HEK293 (cell line): ENCODE data around the gene GNG12.

Source experiments
- CTCF ChIA-PET: fragments of 350-600 bp; formaldehyde crosslinking; extraction: SDS; loops from one replicate; lab custom pipeline; 2021; ENCODE audit warnings: antibody characterized with exemption; lab: Yijun Ruan, JAX
- POLR2A ChIA-PET: fragments of 300-600 bp; formaldehyde crosslinking; extraction: SDS; loops from one replicate; lab custom pipeline; 2020; ENCODE audit warnings: antibody characterized with exemption, inconsistent platforms; lab: Yijun Ruan, JAX
- H3K27ac ChIP-seq: fragments of 200-500 bp; sonication (Bioruptor generic); 2 replicates; pipeline ENCODE4 v1.5.1; 2014; ENCODE audit warnings: low read depth, low read length, control low read depth, inconsistent platforms; ENCODE audit errors: extremely low read depth
- H3K36me3 ChIP-seq, 2 experiments: fragments of 200-500 bp in 1 of 2; sonication (Bioruptor generic) in 1 of 2; 1 replicate in 1 of 2; 2 replicates in 1 of 2; pipeline ENCODE4 v1.5.1; 2014 to 2017; ENCODE audit warnings: inconsistent platforms in 2 of 2, low read length in 2 of 2; ENCODE audit not compliant: control insufficient read depth in 2 of 2, insufficient read depth in 1 of 2
- H3K4me1 ChIP-seq: fragments of 200-500 bp; sonication (Bioruptor generic); 2 replicates; pipeline ENCODE4 v1.5.1; 2014; ENCODE audit warnings: mild to moderate bottlenecking, low read length, inconsistent platforms; ENCODE audit not compliant: control insufficient read depth, insufficient read depth
- H3K4me3 ChIP-seq: 2 replicates; pipeline ENCODE4 v1.5.1; 2011; ENCODE audit warnings: low read depth, mild to moderate bottlenecking, control low read depth, low read length, moderate library complexity
- H3K9me3 ChIP-seq: fragments of 200-500 bp; sonication (Bioruptor generic); 2 replicates; pipeline ENCODE4 v1.5.1; 2014; ENCODE audit warnings: low read depth, low read length, inconsistent platforms; ENCODE audit not compliant: control insufficient read depth, insufficient read depth
- GLI2 ChIP-seq: fragments of 450-650 bp; formaldehyde crosslinking; IDR thresholded peaks from 2 replicates; pipeline ENCODE4; 2017; ENCODE audit warnings: missing biosample characterization, missing genetic modification characterization, low read depth, borderline replicate concordance
- HOXC10 ChIP-seq: sonication (generic); formaldehyde crosslinking; IDR thresholded peaks from 2 replicates; pipeline ENCODE4 v1.8.1; 2023; ENCODE audit warnings: mild to moderate bottlenecking, missing genetic modification reagents
- KLF7 ChIP-seq: fragments of 450-650 bp; formaldehyde crosslinking; IDR thresholded peaks from 2 replicates; pipeline ENCODE4 v1.5.1; 2016; ENCODE audit warnings: missing biosample characterization, missing genetic modification characterization, borderline replicate concordance
- MYNN ChIP-seq: fragments of 450-650 bp; formaldehyde crosslinking; IDR thresholded peaks from 2 replicates; pipeline ENCODE4 v1.5.1; 2016; ENCODE audit warnings: missing biosample characterization, missing genetic modification characterization, borderline replicate concordance
- SP7 ChIP-seq: fragments of 450-650 bp; formaldehyde crosslinking; IDR thresholded peaks from 2 replicates; pipeline ENCODE4 v1.5.1; 2016; ENCODE audit warnings: missing biosample characterization, missing genetic modification characterization
- WT1 ChIP-seq: fragments of 450-650 bp; formaldehyde crosslinking; IDR thresholded peaks from 2 replicates; pipeline ENCODE4 v1.5.1; 2016; ENCODE audit warnings: missing biosample characterization, missing genetic modification characterization
- YY1 ChIP-seq: fragments of 450-650 bp; formaldehyde crosslinking; IDR thresholded peaks from 2 replicates; pipeline ENCODE4 v1.5.1; 2018; ENCODE audit warnings: missing biosample characterization, missing genetic modification characterization
- ZBTB17 ChIP-seq: fragments of 450-650 bp; formaldehyde crosslinking; IDR thresholded peaks from 2 replicates; pipeline ENCODE4 v1.5.1; 2016; ENCODE audit warnings: missing biosample characterization, missing genetic modification characterization
- ZBTB21 ChIP-seq: fragments of 450-650 bp; formaldehyde crosslinking; IDR thresholded peaks from 2 replicates; pipeline ENCODE4 v1.5.1; 2017; ENCODE audit warnings: missing biosample characterization, missing genetic modification characterization
- ZBTB8A ChIP-seq: fragments of 450-650 bp; formaldehyde crosslinking; IDR thresholded peaks from 2 replicates; pipeline ENCODE4 v1.5.1; 2016; ENCODE audit warnings: missing biosample characterization, missing genetic modification characterization
- ZFP37 ChIP-seq: fragments of 450-650 bp; formaldehyde crosslinking; IDR thresholded peaks from 2 replicates; pipeline ENCODE4 v1.5.1; 2016; ENCODE audit warnings: missing biosample characterization, missing genetic modification characterization
- ZFP69B ChIP-seq: fragments of 450-650 bp; formaldehyde crosslinking; IDR thresholded peaks from 2 replicates; pipeline ENCODE4 v1.5.1; 2016; ENCODE audit warnings: missing biosample characterization, missing genetic modification characterization
- ZNF138 ChIP-seq: fragments of 450-650 bp; formaldehyde crosslinking; IDR thresholded peaks from 2 replicates; pipeline ENCODE4 v1.5.1; 2016; ENCODE audit warnings: missing biosample characterization, missing genetic modification characterization, borderline replicate concordance
- ZNF175 ChIP-seq: fragments of 450-650 bp; formaldehyde crosslinking; IDR thresholded peaks from 2 replicates; pipeline ENCODE4 v1.5.1; 2016; ENCODE audit warnings: missing biosample characterization, missing genetic modification characterization
- ZNF2 ChIP-seq: fragments of 450-650 bp; formaldehyde crosslinking; IDR thresholded peaks from 2 replicates; pipeline ENCODE4 v1.5.1; 2016; ENCODE audit warnings: missing biosample characterization, missing genetic modification characterization
- ZNF266 ChIP-seq: fragments of 450-650 bp; formaldehyde crosslinking; IDR thresholded peaks from 2 replicates; pipeline ENCODE4 v1.5.1; 2016; ENCODE audit warnings: missing biosample characterization, missing genetic modification characterization, low read depth
- ZNF274 ChIP-seq, 2 experiments: fragments of 200-500 bp in 1 of 2; fragments of 450-650 bp in 1 of 2; sonication (Bioruptor generic) in 1 of 2; formaldehyde crosslinking in 1 of 2; IDR thresholded peaks; 2 replicates each; pipeline versions ENCODE4 v1.5.1 to v1.6.1; 2014 to 2016; ENCODE audit warnings: borderline replicate concordance in 1 of 2, inconsistent platforms in 1 of 2, low read length in 1 of 2, missing biosample characterization in 1 of 2, missing genetic modification characterization in 1 of 2
- ZNF335 ChIP-seq: fragments of 450-650 bp; formaldehyde crosslinking; conservative IDR thresholded peaks from 2 replicates; pipeline ENCODE4 v1.5.1; 2016; ENCODE audit warnings: missing biosample characterization, missing genetic modification characterization
- ZNF366 ChIP-seq: fragments of 450-650 bp; formaldehyde crosslinking; conservative IDR thresholded peaks from 2 replicates; pipeline ENCODE4 v1.5.1; 2016; ENCODE audit warnings: missing biosample characterization, missing genetic modification characterization
- ZNF394 ChIP-seq: fragments of 450-650 bp; formaldehyde crosslinking; IDR thresholded peaks from 2 replicates; pipeline ENCODE4 v1.5.1; 2016; ENCODE audit warnings: missing biosample characterization, missing genetic modification characterization, mild to moderate bottlenecking, moderate library complexity, borderline replicate concordance
- ZNF423 ChIP-seq: fragments of 450-650 bp; formaldehyde crosslinking; IDR thresholded peaks from 2 replicates; pipeline ENCODE4 v1.5.1; 2016; ENCODE audit warnings: missing biosample characterization, missing genetic modification characterization
- ZNF514 ChIP-seq: fragments of 450-650 bp; formaldehyde crosslinking; IDR thresholded peaks from 2 replicates; pipeline ENCODE4 v1.5.1; 2016; ENCODE audit warnings: missing biosample characterization, missing genetic modification characterization
- ZNF530 ChIP-seq: fragments of 450-650 bp; formaldehyde crosslinking; IDR thresholded peaks from 2 replicates; pipeline ENCODE4 v1.5.1; 2016; ENCODE audit warnings: low read depth, missing biosample characterization, missing genetic modification characterization
- ZNF544 ChIP-seq: fragments of 450-650 bp; formaldehyde crosslinking; IDR thresholded peaks from 2 replicates; pipeline ENCODE4 v1.5.0; 2017; ENCODE audit warnings: missing biosample characterization, missing genetic modification characterization
- ZNF560 ChIP-seq: fragments of 450-650 bp; formaldehyde crosslinking; IDR thresholded peaks from 2 replicates; pipeline ENCODE4 v1.5.1; 2017; ENCODE audit warnings: missing biosample characterization, missing genetic modification characterization, borderline replicate concordance
- ZNF596 ChIP-seq: fragments of 450-650 bp; IDR thresholded peaks from 2 replicates; pipeline ENCODE4 v1.5.0; 2018; ENCODE audit warnings: missing biosample characterization, mild to moderate bottlenecking, missing genetic modification characterization, moderate library complexity
- ZNF664 ChIP-seq: fragments of 450-650 bp; formaldehyde crosslinking; IDR thresholded peaks from 2 replicates; pipeline ENCODE4 v1.5.1; 2016; ENCODE audit warnings: missing biosample characterization, missing genetic modification characterization
- ZNF670 ChIP-seq: fragments of 450-650 bp; formaldehyde crosslinking; IDR thresholded peaks from 2 replicates; pipeline ENCODE4 v1.5.1; 2016; ENCODE audit warnings: missing biosample characterization, missing genetic modification characterization, low read depth
- ZNF747 ChIP-seq: fragments of 450-650 bp; formaldehyde crosslinking; IDR thresholded peaks from 2 replicates; pipeline ENCODE4 v1.5.1; 2016; ENCODE audit warnings: missing biosample characterization, missing genetic modification characterization
- ZNF791 ChIP-seq: fragments of 450-650 bp; formaldehyde crosslinking; IDR thresholded peaks from 2 replicates; pipeline ENCODE4 v1.5.1; 2016; ENCODE audit warnings: missing biosample characterization, missing genetic modification characterization
- ZSCAN30 ChIP-seq: fragments of 450-650 bp; IDR thresholded peaks from 2 replicates; pipeline ENCODE4 v1.5.1; 2018; ENCODE audit warnings: missing biosample characterization, mild to moderate bottlenecking, missing genetic modification characterization, moderate library complexity
- TF ChIP-seq, protein P1 (sequence below): fragments of 450-650 bp; formaldehyde crosslinking; IDR thresholded peaks from 2 replicates; pipeline ENCODE4 v1.5.1; 2016; ENCODE audit warnings: missing biosample characterization, missing genetic modification characterization
- TF ChIP-seq, protein P2 (sequence below): fragments of 450-650 bp; formaldehyde crosslinking; IDR thresholded peaks from 2 replicates; pipeline ENCODE4 v1.5.1; 2016; ENCODE audit warnings: missing biosample characterization, missing genetic modification characterization
- TF ChIP-seq, protein P3 (sequence below): fragments of 450-650 bp; IDR thresholded peaks from 2 replicates; pipeline ENCODE4 v1.5.1; 2018; ENCODE audit warnings: missing biosample characterization, missing genetic modification characterization

The GNG12 gene

GRCh38 chr1:67851800-67852199, 18.5 kb upstream of the GNG12 start:
- ChIA-PET CTCF (interaction anchor here (0.7 to 6.4 kb wide), 12 partner anchors 81 to 369 kb away, joined by 3 to 52 read pairs (median 4); no protein-coding TSS in a partner anchor), POLR2A (no interaction called here)
- Histone ChIP-seq H3K9me3 (no peaks in the 10 kb centered on the region), H3K36me3 (no peaks in the 10 kb centered on the region), H3K27ac (no peak overlapping the region), H3K4me1 (peaks cover 8% of the 10 kb centered on the region), H3K4me3 (no peak overlapping the region)
- TF ChIP-seq ZBTB8A (tag by site-specific recombination) = no peak
- TF ChIP-seq ZNF274 (IDR thresholded peaks at IDR 0.05; ENCODE audit: low read length) = no peak
- no peak for TF ChIP-seq ZNF274 (tag by site-specific recombination; IDR thresholded peaks at IDR 0.05; ENCODE audit: borderline replicate concordance)
- no peak for TF ChIP-seq ZNF138 (tag by site-specific recombination)
- TF ChIP-seq, protein P1, sequence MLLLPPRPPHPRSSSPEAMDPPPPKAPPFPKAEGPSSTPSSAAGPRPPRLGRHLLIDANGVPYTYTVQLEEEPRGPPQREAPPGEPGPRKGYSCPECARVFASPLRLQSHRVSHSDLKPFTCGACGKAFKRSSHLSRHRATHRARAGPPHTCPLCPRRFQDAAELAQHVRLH (tag by site-specific recombination) = no peak
- TF ChIP-seq ZBTB21 (tag by site-specific recombination) = no peak
- TF ChIP-seq HOXC10 (CRISPR knock-in tag) = no peak
- TF ChIP-seq ZSCAN30 (tag by site-specific recombination) = no peak
- no peak for TF ChIP-seq ZNF266
- no peak for TF ChIP-seq ZNF335 (tag by site-specific recombination)
- TF ChIP-seq ZNF560 (tag by site-specific recombination) = no peak
- TF ChIP-seq ZNF514 (tag by site-specific recombination) = no peak
- TF ChIP-seq MYNN (tag by site-specific recombination) = no peak
- no peak for TF ChIP-seq ZNF791 (tag by site-specific recombination)
- TF ChIP-seq, protein P2, sequence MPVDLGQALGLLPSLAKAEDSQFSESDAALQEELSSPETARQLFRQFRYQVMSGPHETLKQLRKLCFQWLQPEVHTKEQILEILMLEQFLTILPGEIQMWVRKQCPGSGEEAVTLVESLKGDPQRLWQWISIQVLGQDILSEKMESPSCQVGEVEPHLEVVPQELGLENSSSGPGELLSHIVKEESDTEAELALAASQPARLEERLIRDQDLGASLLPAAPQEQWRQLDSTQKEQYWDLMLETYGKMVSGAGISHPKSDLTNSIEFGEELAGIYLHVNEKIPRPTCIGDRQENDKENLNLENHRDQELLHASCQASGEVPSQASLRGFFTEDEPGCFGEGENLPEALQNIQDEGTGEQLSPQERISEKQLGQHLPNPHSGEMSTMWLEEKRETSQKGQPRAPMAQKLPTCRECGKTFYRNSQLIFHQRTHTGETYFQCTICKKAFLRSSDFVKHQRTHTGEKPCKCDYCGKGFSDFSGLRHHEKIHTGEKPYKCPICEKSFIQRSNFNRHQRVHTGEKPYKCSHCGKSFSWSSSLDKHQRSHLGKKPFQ (tag by site-specific recombination) = no peak
- TF ChIP-seq GLI2 (tag by site-specific recombination) = no peak
- TF ChIP-seq ZNF670 (tag by site-specific recombination) = no peak
- no peak for TF ChIP-seq ZNF596
- no peak for TF ChIP-seq ZNF423 (tag by site-specific recombination)
- TF ChIP-seq ZNF747 (tag by site-specific recombination) = no peak

DNA sequence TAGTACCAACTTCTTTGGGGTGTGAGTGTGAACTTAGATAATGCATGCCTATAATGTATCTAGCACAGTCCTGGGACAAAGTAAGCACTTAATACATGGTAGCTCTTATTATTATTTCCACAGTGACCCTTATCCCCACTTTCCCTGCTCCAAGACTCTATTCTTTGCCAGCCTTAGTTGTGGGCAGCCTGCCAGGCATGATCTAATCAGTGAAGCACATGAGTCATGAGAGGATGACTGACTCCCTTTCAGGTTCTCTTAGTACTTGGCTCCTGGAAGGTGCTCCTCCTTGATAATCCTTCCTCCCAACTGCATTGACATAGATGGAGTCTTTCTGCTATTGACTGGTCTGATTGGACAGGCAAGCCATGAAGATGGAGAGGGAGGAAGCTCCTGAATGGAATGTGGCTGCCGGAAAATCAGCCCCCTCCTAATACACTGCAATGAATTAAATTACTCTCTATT, 17.4 kb upstream of the GNG12 start:
- peaks cover 8% of the 10 kb centered on the region for H3K4me1 ChIP-seq
- no peak overlapping the region for H3K4me3 ChIP-seq
- ChIA-PET POLR2A (interaction anchor here (1.3 to 1.9 kb wide), 4 partner anchors 10 to 84 kb away, joined by 3 to 6 read pairs (median 4); partner anchors contain the start of gene GNG12), CTCF (interaction anchor here (0.7 to 6.4 kb wide), 39 partner anchors 7 to 592 kb away, joined by 3 to 52 read pairs (median 4); partner anchors contain the start of gene GNG12)
- H3K9me3 ChIP-seq = no peaks in the 10 kb centered on the region
- no peaks in the 10 kb centered on the region for H3K36me3 ChIP-seq
- no peak overlapping the region for H3K27ac ChIP-seq
- TF ChIP-seq MYNN (tag by site-specific recombination) (peak; percentile 19; the same call in 1 of the 2 replicates), KLF7 (no peak), ZNF175 (tag by site-specific recombination) (no peak), SP7 (tag by site-specific recombination) (peak; percentile 70), ZNF366 (peak; percentile 97), YY1 (no peak), ZNF394 (tag by site-specific recombination) (peak; percentile 98), ZNF544 (no peak), WT1 (peak; percentile 97), ZFP69B (tag by site-specific recombination) (0 out of 2 replicates have a peak, but pooled peaks have one; percentile 52), ZNF530 (tag by site-specific recombination) (no peak), ZFP37 (peak; percentile 63; the same call in 1 of the 2 replicates), ZBTB17 (tag by site-specific recombination) (peak; percentile 94), ZNF2 (tag by site-specific recombination) (no peak), ZNF664 (peak; percentile 60), ZNF335 (tag by site-specific recombination) (0 out of 2 replicates have a peak, but pooled peaks have one; percentile 13)
- TF ChIP-seq, protein P3, sequence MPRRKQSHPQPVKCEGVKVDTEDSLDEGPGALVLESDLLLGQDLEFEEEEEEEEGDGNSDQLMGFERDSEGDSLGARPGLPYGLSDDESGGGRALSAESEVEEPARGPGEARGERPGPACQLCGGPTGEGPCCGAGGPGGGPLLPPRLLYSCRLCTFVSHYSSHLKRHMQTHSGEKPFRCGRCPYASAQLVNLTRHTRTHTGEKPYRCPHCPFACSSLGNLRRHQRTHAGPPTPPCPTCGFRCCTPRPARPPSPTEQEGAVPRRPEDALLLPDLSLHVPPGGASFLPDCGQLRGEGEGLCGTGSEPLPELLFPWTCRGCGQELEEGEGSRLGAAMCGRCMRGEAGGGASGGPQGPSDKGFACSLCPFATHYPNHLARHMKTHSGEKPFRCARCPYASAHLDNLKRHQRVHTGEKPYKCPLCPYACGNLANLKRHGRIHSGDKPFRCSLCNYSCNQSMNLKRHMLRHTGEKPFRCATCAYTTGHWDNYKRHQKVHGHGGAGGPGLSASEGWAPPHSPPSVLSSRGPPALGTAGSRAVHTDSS (tag by site-specific recombination) = peak; percentile 11; the same call in 1 of the 2 replicates
